HUES48 (cell line): ENCODE measurements around the gene EIF2B2.

Experiments used
- H3K27ac ChIP-seq: one replicate; pipeline ENCODE4 v1.7.0; 2013; ENCODE audit warnings: low read depth, low read length, inconsistent platforms
- H3K27me3 ChIP-seq: 2 replicates; pipeline ENCODE4 v1.6.1; 2013; ENCODE audit warnings: mild to moderate bottlenecking, low read length; ENCODE audit not compliant: control insufficient read depth, insufficient read depth
- H3K36me3 ChIP-seq: 2 replicates; pipeline ENCODE4 v1.6.1; 2013; ENCODE audit warnings: low read length; ENCODE audit not compliant: control insufficient read depth, insufficient read depth
- H3K4me1 ChIP-seq: 2 replicates; pipeline ENCODE4 v1.6.1; 2013; ENCODE audit warnings: mild to moderate bottlenecking, low read length; ENCODE audit not compliant: control insufficient read depth, insufficient read depth
- H3K4me3 ChIP-seq: 2 replicates; pipeline ENCODE4 v1.5.1; 2013; ENCODE audit warnings: mild to moderate bottlenecking, low read depth, low read length
- H3K9ac ChIP-seq: 2 replicates; pipeline ENCODE4 v1.6.1; 2013; ENCODE audit warnings: mild to moderate bottlenecking, low read depth, low read length, moderate library complexity
- H3K9me3 ChIP-seq: 2 replicates; pipeline ENCODE4 v1.6.1; 2013; ENCODE audit warnings: low read length; ENCODE audit not compliant: control insufficient read depth, insufficient read depth

EIF2B2 gene

GRCh38 chr14:74975059-74975810 lies 27.5 kb upstream of the EIF2B2 start:
- Histone ChIP-seq H3K4me3 (no peak overlapping the region), H3K27me3 (no peaks in the 10 kb centered on the region), H3K36me3 (no peaks in the 10 kb centered on the region), H3K9me3 (no peaks in the 10 kb centered on the region), H3K4me1 (peaks cover 31% of the 10 kb centered on the region), H3K9ac (no peak overlapping the region), H3K27ac (no peak overlapping the region)

DNA sequence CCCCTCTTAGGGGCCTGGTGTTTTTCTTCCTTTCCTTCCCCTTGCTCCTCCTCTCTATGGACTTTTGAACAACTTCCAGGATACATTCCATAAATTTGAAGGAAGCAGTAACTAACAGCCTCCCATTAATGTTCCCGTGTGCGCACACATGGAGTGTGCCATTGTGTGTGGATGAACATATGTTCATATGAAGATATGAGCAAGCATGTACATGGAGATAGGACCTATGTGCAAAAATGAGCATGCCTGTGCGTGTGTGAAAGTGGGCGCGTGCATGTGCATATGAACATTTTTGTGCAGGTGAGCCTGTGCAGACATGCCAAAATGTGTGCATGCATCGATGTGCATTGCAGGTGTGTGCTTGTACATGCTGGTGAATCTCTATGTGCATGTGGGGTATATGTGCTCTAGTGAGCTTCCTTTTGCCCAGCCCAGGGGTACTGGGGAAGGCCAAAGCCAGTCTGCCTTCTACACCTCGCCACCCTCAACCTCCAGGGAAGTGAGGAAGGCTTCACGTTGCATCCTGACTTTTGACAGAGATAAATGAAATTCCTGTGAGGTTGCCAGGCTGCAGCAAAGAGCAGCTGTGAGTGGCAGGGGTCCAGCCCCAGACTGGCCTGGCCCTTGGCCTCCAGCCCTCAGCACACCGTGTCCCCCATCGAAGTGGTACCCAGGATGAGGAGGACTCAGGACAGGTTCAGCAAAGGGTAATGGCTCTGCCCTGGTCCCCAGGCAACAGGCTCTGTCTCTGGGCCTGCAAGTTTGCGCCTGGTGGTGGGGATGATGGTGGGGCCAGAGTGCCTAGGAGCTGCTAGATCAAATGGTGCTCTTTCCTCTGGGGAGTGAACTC lies 26.2 kb upstream of the EIF2B2 start:
- Histone ChIP-seq H3K4me1 (peaks cover 35% of the 10 kb centered on the region), H3K9me3 (no peaks in the 10 kb centered on the region), H3K27me3 (no peaks in the 10 kb centered on the region), H3K27ac (no peak overlapping the region), H3K9ac (no peak overlapping the region), H3K36me3 (no peaks in the 10 kb centered on the region), H3K4me3 (no peak overlapping the region)

- no peak overlapping the region for H3K9ac ChIP-seq
- H3K9me3 ChIP-seq: no peaks in the 10 kb centered on the region
- no peak overlapping the region for H3K27ac ChIP-seq
- H3K36me3 ChIP-seq: no peaks in the 10 kb centered on the region
- peaks cover 35% of the 10 kb centered on the region for H3K4me1 ChIP-seq
- H3K27me3 ChIP-seq: no peaks in the 10 kb centered on the region
- H3K4me3 ChIP-seq: no peak overlapping the region
Observed at GRCh38 chr14:74977164-74977900, 25.4 kb upstream of the EIF2B2 start.

DNA sequence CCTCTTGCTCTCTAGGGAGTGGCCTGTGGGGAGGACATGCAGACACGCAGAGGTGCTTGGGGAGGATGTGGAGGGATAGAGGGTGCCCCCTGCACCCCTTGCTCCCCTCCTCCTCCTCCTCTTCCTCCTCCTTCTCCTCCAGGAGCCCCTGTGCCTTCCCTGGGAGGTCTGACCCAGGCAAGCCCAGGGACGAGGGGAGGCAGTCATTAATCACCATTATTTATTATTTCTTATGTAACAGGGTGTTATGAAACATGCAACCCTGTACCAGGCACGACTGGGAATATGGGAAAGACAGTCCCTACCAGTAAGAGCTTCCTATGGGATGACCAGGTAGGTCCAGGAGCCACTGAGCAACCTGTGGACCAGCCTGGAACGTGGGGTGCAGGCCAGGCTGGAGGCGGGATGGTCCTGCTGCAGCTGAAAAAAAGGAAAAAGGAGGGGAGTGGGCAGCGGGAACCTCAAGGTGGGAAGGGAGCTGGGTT lies 24.8 kb upstream of the EIF2B2 start:
- Histone ChIP-seq H3K9me3 (no peaks in the 10 kb centered on the region), H3K36me3 (no peaks in the 10 kb centered on the region), H3K4me3 (no peak overlapping the region), H3K9ac (no peak overlapping the region), H3K27ac (no peak overlapping the region), H3K27me3 (no peaks in the 10 kb centered on the region), H3K4me1 (peaks cover 35% of the 10 kb centered on the region)

DNA sequence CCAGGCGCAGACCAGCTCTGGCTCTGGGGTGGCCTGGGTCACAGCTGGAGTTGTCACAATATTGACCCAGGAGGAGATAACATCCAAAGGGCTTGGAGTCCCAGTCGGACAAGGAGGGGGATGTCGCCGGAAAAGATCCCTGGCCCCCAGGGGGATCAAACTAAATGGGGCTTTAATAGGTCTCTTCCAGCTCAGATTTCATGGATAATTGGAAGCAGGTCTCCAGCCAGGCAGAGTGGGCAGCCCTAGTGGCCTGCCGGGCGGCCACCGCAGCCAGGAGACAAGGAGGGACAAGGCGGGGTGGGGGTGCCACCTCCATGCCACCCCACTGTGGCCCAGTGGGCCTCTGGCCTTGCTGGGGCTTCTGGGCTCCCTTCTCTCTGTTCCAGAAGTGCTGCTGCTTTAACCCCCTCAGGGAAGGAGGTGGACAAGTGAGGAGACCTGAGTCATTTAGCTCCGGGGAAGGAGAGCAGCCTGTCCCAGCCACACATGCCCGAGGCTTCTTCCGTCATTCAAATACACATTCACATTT lies 24.2 kb upstream of the EIF2B2 start:
- Histone ChIP-seq H3K27me3 (no peaks in the 10 kb centered on the region), H3K36me3 (no peaks in the 10 kb centered on the region), H3K27ac (no peak overlapping the region), H3K4me1 (peaks cover 35% of the 10 kb centered on the region), H3K9ac (no peak overlapping the region), H3K4me3 (no peak overlapping the region), H3K9me3 (no peaks in the 10 kb centered on the region)

DNA sequence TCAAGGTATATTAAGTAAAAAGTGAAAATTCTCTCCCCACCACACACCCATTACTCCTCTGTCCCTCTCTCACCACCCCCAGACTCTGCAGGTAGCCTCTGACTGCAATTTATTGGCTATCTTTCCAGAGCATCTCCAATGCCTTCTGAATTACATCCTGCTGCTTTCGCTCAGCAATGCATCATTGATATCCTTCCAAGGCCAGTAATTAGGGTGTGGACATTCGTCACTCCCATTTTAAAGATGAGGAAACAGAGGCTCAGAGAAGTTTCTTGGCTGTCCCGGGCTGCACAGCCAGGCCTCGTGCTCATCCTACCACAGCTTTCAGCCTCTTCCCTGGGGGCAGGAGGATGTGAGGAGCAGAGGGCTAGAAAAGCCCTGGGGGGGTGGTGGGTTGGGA lies 23.7 kb upstream of the EIF2B2 start:
- H3K27me3 ChIP-seq: no peaks in the 10 kb centered on the region
- H3K27ac ChIP-seq: no peak overlapping the region
- no peaks in the 10 kb centered on the region for H3K9me3 ChIP-seq
- peaks cover 33% of the 10 kb centered on the region for H3K4me1 ChIP-seq
- H3K9ac ChIP-seq: no peak overlapping the region
- no peak overlapping the region for H3K4me3 ChIP-seq
- no peaks in the 10 kb centered on the region for H3K36me3 ChIP-seq

DNA sequence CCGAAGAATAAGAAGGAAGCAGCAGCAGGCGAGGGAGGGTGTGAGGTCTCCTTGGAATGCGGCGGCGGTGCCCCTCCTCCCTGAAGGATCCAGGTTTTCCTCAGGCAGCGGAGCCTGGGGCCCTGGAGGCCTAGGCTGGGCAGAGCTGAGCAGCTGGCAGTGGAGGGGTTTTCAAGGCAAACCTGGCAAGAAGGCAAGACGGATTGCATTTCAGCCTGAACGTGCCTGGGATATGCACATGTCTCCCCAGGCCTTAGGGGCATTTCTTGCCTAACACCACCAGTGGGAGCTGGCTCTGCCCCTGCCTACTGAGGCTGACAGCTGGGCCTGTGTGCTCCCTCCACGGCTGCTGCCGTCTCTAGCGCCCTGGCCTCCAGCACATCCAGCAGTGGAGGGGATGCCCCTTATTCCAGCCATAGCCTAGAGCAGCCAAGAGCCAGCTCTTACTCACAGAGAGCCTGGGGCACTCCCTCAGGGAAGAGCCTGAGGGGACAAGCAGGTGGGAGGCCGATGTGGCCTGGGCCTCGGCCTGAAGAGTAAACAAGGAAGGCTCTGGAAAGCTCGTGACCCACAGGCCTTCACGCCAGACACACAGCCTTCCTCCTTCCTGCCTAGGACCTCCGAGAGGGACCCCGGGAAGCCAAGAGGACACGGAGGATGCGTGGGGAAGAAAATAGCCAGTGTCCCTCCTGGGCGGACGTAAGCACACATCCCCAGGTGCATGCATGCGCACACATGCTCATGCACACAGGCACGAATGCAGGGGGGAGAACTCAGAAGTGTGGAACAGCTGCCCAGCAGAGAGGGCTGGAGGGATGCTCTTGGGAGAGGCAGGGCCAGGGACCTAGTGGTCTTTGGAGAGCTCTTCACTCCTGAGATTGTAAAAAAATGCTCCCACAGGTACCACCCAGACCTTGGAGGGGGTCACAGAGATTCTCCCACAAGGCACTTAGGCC lies 23.0 kb upstream of the EIF2B2 start:
- no peaks in the 10 kb centered on the region for H3K9me3 ChIP-seq
- H3K4me1 ChIP-seq: peaks cover 27% of the 10 kb centered on the region
- H3K4me3 ChIP-seq: no peak overlapping the region
- H3K27me3 ChIP-seq: no peaks in the 10 kb centered on the region
- H3K9ac ChIP-seq: no peak overlapping the region
- no peak overlapping the region for H3K27ac ChIP-seq
- H3K36me3 ChIP-seq: no peaks in the 10 kb centered on the region

- no peak overlapping the region for H3K9ac ChIP-seq
- H3K4me3 ChIP-seq: no peak overlapping the region
- H3K4me1 ChIP-seq: peaks cover 27% of the 10 kb centered on the region
- H3K27ac ChIP-seq: no peak overlapping the region
- H3K9me3 ChIP-seq: no peaks in the 10 kb centered on the region
- H3K27me3 ChIP-seq: no peaks in the 10 kb centered on the region
- H3K36me3 ChIP-seq: no peaks in the 10 kb centered on the region
Observed at GRCh38 chr14:74980398-74980730, 22.4 kb upstream of the EIF2B2 start.

DNA sequence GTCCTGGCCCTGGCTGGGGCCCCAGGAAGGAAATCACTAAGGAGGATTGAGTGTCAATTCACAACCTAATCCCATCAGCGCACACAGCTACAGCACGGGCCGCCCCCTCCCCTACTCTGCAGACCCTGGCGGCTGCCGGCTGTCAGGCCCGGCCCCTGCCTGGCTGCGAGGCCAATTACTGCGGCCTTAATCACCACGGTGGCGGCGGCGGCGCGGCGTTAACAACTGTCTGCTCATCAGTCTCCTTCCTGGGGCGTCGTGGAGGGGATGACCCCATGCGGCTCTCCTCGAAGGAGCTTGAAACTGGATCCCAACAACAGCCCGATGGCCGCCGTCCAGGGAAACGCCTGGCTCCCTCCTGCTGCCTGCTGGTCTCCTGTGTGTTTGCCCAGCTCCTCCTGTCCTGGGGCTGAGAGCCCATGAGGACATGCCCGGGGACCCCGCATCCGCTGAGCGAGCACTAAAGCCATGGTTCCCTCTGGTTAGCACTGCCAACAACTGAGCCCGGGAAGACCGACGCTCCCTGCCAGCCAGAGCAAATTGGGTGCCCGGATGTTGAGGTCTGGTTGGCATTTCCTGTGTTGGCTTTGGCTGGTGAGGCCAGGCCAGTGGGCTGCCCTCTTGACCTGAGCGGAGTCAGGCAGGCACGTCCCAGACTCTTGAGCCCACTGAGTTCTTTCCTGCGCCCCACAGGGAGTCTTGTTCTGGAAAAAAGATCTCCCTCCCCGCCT lies 21.8 kb upstream of the EIF2B2 start:
- Histone ChIP-seq H3K4me3 (no peak overlapping the region), H3K27me3 (no peaks in the 10 kb centered on the region), H3K27ac (no peak overlapping the region), H3K9ac (no peak overlapping the region), H3K9me3 (no peaks in the 10 kb centered on the region), H3K4me1 (peaks cover 27% of the 10 kb centered on the region), H3K36me3 (no peaks in the 10 kb centered on the region)

DNA sequence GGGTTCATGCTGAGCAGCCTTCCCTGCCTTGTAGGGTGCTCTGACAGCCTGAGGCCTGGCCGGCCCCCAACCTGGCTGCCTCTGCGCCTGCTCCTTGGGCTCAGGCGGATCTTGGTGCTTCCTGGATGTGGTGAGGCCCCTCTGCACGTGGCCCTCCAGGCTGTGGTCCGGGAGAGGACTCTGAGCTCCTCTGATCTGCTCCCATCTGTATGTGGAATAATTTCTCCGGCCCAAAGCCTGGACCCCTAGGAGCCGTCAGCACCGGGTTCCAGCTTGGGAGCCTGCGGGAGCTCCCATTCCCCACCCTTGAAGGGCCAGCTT lies 21.3 kb upstream of the EIF2B2 start:
- Histone ChIP-seq H3K27ac (no peak overlapping the region), H3K4me1 (peaks cover 27% of the 10 kb centered on the region), H3K4me3 (no peak overlapping the region), H3K36me3 (no peaks in the 10 kb centered on the region), H3K9me3 (no peaks in the 10 kb centered on the region), H3K27me3 (no peaks in the 10 kb centered on the region), H3K9ac (no peak overlapping the region)
